Measurements from ENCODE around the gene GPR12.

Gene GPR12

DNA sequence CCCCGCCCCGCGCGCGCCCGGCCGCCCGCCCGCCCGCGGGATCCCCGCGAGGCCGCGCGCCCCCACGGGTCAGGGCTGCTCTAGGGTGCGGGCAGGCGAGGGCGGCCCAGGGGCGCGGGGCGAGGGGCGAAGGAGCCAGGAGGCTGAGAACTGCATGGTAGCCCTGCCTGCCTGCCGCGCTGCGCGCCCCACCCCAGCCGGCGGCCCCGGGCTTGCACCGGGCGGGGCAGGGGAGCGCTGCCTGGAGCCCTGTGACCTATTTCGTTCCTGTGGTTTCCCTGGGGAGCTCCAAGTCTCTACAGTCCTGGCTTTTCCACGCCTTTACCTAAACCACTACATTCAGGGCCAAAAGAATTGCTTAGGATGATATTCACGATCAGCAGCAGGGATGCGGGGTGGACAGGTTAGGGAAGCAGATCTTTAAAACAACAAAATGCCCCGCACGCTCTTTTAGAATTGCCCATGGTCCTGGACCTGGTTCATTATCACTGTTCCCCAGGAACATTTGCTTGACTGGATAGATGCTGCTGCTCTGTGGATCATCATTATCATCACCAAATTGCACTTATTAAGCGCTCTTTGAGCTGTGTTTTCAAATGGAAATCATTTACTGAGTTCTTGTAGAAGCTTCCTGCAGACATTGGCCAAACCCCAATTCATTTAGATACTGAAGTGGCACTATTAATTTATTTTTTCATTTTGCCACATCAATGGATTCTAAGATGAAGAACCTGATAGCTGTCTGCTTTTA, 421 bp upstream of the GPR12 start:
- 12% methylated on average over 23 of the region's 41 CpGs for WGBS (ENCODE audit: insufficient coverage)
- ChIA-PET CTCF (no interaction called here), POLR2A (interaction anchor here (1.0 kb wide), 1 partner anchor 40 kb away, joined by 3 read pairs; no protein-coding TSS in a partner anchor)
- no peaks in the 10 kb centered on the region for H3K36me3 ChIP-seq (ENCODE audit: control insufficient read depth in 4 of 4, insufficient read depth in 4 of 4, low read length in 3 of 4)
- peak overlapping the region; percentile 34 to 72 (median 51) for H3K4me3 ChIP-seq (ENCODE audit: control insufficient read depth in 1 of 7, extremely low read depth in 1 of 7, insufficient read depth in 4 of 7, low read depth in 2 of 7, low read length in 6 of 7)
- H3K4me1 ChIP-seq (ENCODE audit: control extremely low read depth in 1 of 4, control insufficient read depth in 4 of 4, insufficient read depth in 4 of 4, low read length in 3 of 4) = peaks cover 0 to 25% (median 17%) of the 10 kb centered on the region in 4 experiments
- H3K27ac ChIP-seq (ENCODE audit: insufficient read depth in 1 of 2, low read depth in 1 of 2, low read length in 2 of 2, poor library complexity in 1 of 2, severe bottlenecking in 2 of 2) = no peak overlapping the region
- DNase-seq = peak in 2 of 3 donors; percentile 16 to 37
- H3K27me3 ChIP-seq (replicated peaks in 2 of 5; ENCODE audit: control insufficient read depth in 4 of 5, insufficient read depth in 5 of 5, low read length in 4 of 5) = peaks cover 10 to 61% (median 14%) of the 10 kb centered on the region in 5 experiments
- no peaks in the 10 kb centered on the region for H3K9me3 ChIP-seq (ENCODE audit: control extremely low read depth in 1 of 5, control insufficient read depth in 4 of 5, insufficient read depth in 2 of 5, low read depth in 1 of 5, low read length in 4 of 5)

DNA sequence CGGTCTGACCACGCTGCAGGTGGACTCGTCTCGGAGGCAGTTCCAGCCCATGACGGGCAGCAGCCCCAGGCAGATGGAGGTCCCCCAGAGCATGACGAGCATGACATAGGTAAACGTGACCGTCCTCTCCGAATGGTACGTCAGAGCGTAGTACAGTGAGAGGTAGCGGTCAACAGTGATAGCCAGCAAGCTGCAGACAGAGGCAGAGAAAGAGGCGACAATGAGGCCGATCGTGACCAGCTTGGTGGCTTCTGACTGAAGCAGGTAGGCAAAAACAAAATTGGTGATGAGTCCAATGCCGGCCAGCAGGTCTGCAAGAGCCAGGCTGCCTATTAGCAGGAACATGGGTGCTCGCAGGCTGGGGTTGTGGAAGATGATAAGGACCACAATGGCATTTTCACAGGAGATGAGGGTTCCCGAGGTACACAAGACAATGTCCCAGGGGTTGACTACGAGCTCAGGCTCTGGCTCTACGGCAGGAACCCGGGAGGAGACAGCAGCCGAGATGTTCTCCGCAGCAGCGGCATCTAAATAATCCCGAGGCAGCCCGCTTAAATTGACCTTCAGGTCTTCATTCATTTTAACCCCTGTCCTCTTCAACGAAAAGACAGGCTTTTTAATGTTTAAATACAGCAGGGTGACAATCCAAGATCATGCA, 1.2 kb downstream of the GPR12 start:
- H3K27ac ChIP-seq (ENCODE audit: insufficient read depth in 1 of 2, low read depth in 1 of 2, low read length in 2 of 2, poor library complexity in 1 of 2, severe bottlenecking in 2 of 2) = no peak overlapping the region
- peaks cover 0 to 25% (median 17%) of the 10 kb centered on the region in 4 experiments for H3K4me1 ChIP-seq (ENCODE audit: control extremely low read depth in 1 of 4, control insufficient read depth in 4 of 4, insufficient read depth in 4 of 4, low read length in 3 of 4)
- H3K9me3 ChIP-seq (ENCODE audit: control extremely low read depth in 1 of 5, control insufficient read depth in 4 of 5, insufficient read depth in 2 of 5, low read depth in 1 of 5, low read length in 4 of 5) = no peaks in the 10 kb centered on the region
- CTCF ChIA-PET = interaction anchor here (1.2 kb wide), 2 partner anchors 14 to 24 kb away, joined by 3 read pairs; no protein-coding TSS in a partner anchor
- H3K27me3 ChIP-seq (replicated peaks in 2 of 5; ENCODE audit: control insufficient read depth in 4 of 5, insufficient read depth in 5 of 5, low read length in 4 of 5) = peaks cover 10 to 53% (median 14%) of the 10 kb centered on the region in 5 experiments
- no peaks in the 10 kb centered on the region for H3K36me3 ChIP-seq (ENCODE audit: control insufficient read depth in 4 of 4, insufficient read depth in 4 of 4, low read length in 3 of 4)
- POLR2A ChIA-PET = no interaction called here
- 73% methylated on average over 22 of the region's 27 CpGs for WGBS (ENCODE audit: insufficient coverage)
- peak overlapping the region in 5 of 7 experiments; percentile 58 to 77 (median 67) for H3K4me3 ChIP-seq (ENCODE audit: control insufficient read depth in 1 of 7, extremely low read depth in 1 of 7, insufficient read depth in 4 of 7, low read depth in 2 of 7, low read length in 6 of 7)
- DNase-seq = no peak

DNA sequence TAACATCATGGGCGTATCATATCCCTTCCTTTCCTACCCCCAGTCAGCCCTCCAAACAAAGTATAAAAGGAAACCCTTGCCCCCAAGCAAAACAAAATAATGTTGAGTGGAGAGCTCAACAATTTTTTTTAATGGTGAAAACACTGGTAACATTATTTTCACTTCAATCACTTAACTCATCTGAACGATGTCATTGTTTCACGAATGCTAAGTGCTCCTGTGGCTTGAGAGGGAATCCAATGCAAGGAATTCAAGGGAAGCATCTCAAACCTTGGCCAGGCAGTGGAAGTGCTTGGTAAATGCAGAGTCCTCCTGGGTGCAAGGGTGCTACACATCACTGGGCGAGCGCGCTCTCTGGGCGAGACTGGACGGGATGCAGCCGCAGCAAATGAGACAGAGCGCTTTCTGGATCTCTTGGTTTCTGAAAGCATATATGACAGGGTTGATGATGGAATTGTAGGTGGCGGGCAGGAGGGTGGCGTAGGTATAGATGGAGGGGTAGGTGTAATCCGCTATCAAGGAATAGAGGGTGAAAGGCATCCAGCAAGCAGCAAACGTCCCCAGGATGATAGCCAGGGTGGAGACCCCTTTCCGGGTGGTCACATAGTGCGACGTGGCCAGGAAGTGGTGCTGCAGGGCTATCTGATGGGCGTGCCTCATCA, 2.0 kb downstream of the GPR12 start:
- peaks cover 10 to 53% (median 14%) of the 10 kb centered on the region in 5 experiments for H3K27me3 ChIP-seq (replicated peaks in 2 of 5; ENCODE audit: control insufficient read depth in 4 of 5, insufficient read depth in 5 of 5, low read length in 4 of 5)
- H3K36me3 ChIP-seq (ENCODE audit: control insufficient read depth in 4 of 4, insufficient read depth in 4 of 4, low read length in 3 of 4) = no peaks in the 10 kb centered on the region
- H3K4me1 ChIP-seq (ENCODE audit: control extremely low read depth in 1 of 4, control insufficient read depth in 4 of 4, insufficient read depth in 4 of 4, low read length in 3 of 4) = peaks cover 0 to 25% (median 17%) of the 10 kb centered on the region in 4 experiments
- no peak overlapping the region for H3K27ac ChIP-seq (ENCODE audit: insufficient read depth in 1 of 2, low read depth in 1 of 2, low read length in 2 of 2, poor library complexity in 1 of 2, severe bottlenecking in 2 of 2)
- no peak for DNase-seq
- 89% methylated on average over 15 of the region's 18 CpGs for WGBS (ENCODE audit: insufficient coverage)
- H3K4me3 ChIP-seq (ENCODE audit: control insufficient read depth in 1 of 7, extremely low read depth in 1 of 7, insufficient read depth in 4 of 7, low read depth in 2 of 7, low read length in 6 of 7) = no peak overlapping the region
- H3K9me3 ChIP-seq (ENCODE audit: control extremely low read depth in 1 of 5, control insufficient read depth in 4 of 5, insufficient read depth in 2 of 5, low read depth in 1 of 5, low read length in 4 of 5) = no peaks in the 10 kb centered on the region
- CTCF ChIA-PET = interaction anchor here (1.0 to 1.2 kb wide), 3 partner anchors 13 to 39 kb away, joined by 3 read pairs; no protein-coding TSS in a partner anchor
- POLR2A ChIA-PET = no interaction called here

DNA sequence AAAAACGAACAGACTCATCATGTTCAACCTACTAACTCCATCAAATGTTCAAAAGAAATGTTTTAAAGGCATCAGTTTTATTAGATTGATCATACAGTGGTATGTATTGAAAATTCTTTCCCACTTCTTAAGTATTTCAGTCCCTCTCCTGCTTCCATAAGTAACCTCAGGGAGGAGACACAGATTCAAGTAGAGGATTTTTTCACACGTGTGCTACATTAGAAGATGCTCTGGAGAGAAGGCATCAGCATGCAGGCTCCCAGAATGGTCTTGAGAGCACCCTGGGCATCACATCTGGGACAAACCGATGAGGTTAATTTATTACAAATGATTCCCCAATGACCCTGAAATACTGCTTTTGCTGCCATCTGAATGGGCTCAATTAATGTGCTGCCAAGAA, 3.6 kb downstream of the GPR12 start:
- 72% methylated on average over 2 of the region's 3 CpGs for WGBS (ENCODE audit: insufficient coverage)

DNA sequence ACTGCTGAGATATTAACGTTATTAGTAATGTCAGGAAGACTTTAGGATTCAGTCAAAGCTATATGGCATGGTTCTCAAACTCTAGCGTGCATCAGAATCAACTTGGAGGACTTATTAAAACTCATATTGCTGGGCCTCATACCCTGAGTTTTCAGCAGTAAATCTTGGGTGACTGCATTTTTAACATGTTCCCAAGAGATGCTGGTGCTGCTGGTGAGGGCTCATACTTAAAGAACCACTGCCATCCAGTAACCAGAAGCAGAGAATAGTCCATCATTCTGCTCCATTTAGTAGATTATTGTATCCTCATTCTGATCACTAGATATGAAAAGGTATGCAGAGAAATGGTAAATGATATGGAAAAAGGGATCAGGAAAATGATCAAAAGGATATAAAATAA, 7.9 kb downstream of the GPR12 start:
- Histone ChIP-seq H3K36me3 (ENCODE audit: control insufficient read depth in 4 of 4, insufficient read depth in 4 of 4, low read length in 3 of 4) (no peaks in the 10 kb centered on the region), H3K9me3 (ENCODE audit: control extremely low read depth in 1 of 5, control insufficient read depth in 4 of 5, insufficient read depth in 2 of 5, low read depth in 1 of 5, low read length in 4 of 5) (no peaks in the 10 kb centered on the region), H3K4me3 (ENCODE audit: control insufficient read depth in 1 of 7, extremely low read depth in 1 of 7, insufficient read depth in 4 of 7, low read depth in 2 of 7, low read length in 6 of 7) (no peak overlapping the region), H3K27me3 (replicated peaks in 2 of 5; ENCODE audit: control insufficient read depth in 4 of 5, insufficient read depth in 5 of 5, low read length in 4 of 5) (peaks cover 0 to 10% (median 0%) of the 10 kb centered on the region in 5 experiments), H3K27ac (ENCODE audit: insufficient read depth in 1 of 2, low read depth in 1 of 2, low read length in 2 of 2, poor library complexity in 1 of 2, severe bottlenecking in 2 of 2) (no peak overlapping the region), H3K4me1 (ENCODE audit: control extremely low read depth in 1 of 4, control insufficient read depth in 4 of 4, insufficient read depth in 4 of 4, low read length in 3 of 4) (no peaks in the 10 kb centered on the region)
- ChIA-PET POLR2A (no interaction called here), CTCF (no interaction called here)
- no peak for DNase-seq
- WGBS (ENCODE audit: insufficient coverage) = 100% methylated on average over 2 of the region's 2 CpGs

More for the DNA sequence above, 3.6 kb downstream of the GPR12 start:
- Histone ChIP-seq H3K36me3 (ENCODE audit: control insufficient read depth in 4 of 4, insufficient read depth in 4 of 4, low read length in 3 of 4) (no peaks in the 10 kb centered on the region), H3K27me3 (replicated peaks in 2 of 5; ENCODE audit: control insufficient read depth in 4 of 5, insufficient read depth in 5 of 5, low read length in 4 of 5) (peaks cover 9 to 41% (median 14%) of the 10 kb centered on the region in 5 experiments), H3K4me1 (ENCODE audit: control extremely low read depth in 1 of 4, control insufficient read depth in 4 of 4, insufficient read depth in 4 of 4, low read length in 3 of 4) (peaks cover 0 to 20% (median 11%) of the 10 kb centered on the region in 4 experiments), H3K9me3 (ENCODE audit: control extremely low read depth in 1 of 5, control insufficient read depth in 4 of 5, insufficient read depth in 2 of 5, low read depth in 1 of 5, low read length in 4 of 5) (no peaks in the 10 kb centered on the region), H3K27ac (ENCODE audit: insufficient read depth in 1 of 2, low read depth in 1 of 2, low read length in 2 of 2, poor library complexity in 1 of 2, severe bottlenecking in 2 of 2) (no peak overlapping the region), H3K4me3 (ENCODE audit: control insufficient read depth in 1 of 7, extremely low read depth in 1 of 7, insufficient read depth in 4 of 7, low read depth in 2 of 7, low read length in 6 of 7) (no peak overlapping the region)
- ChIA-PET CTCF (no interaction called here), POLR2A (no interaction called here)
- no peak for DNase-seq

DNA sequence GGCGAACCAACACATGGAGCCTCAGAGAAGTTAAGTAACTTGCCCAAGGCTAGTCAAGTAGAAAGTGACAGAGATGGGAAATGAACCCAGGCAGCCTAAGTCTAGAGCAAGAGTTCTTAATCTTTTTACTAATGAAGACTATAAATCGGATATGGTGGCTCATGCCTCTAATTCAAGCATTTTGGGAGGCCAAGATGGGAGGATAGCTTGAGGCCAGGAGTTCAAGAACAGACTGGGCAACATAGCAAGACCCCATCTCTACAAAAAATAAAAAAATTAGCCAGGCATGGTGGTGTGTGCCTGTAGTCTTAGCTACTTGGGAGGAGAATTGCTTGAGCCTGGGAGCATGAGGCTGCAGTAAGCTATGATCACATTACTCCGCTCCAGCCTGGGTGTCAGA, 10.7 kb downstream of the GPR12 start:
- H3K27ac ChIP-seq (ENCODE audit: insufficient read depth in 1 of 2, low read depth in 1 of 2, low read length in 2 of 2, poor library complexity in 1 of 2, severe bottlenecking in 2 of 2) = no peak overlapping the region
- no peaks in the 10 kb centered on the region for H3K36me3 ChIP-seq (ENCODE audit: control insufficient read depth in 4 of 4, insufficient read depth in 4 of 4, low read length in 3 of 4)
- H3K4me3 ChIP-seq (ENCODE audit: control insufficient read depth in 1 of 7, extremely low read depth in 1 of 7, insufficient read depth in 4 of 7, low read depth in 2 of 7, low read length in 6 of 7) = no peak overlapping the region
- DNase-seq = no peak
- CTCF ChIA-PET = interaction anchor here (1.9 kb wide), 1 partner anchor 13 kb away, joined by 4 read pairs; no protein-coding TSS in a partner anchor
- peaks cover 0 to 7% (median 2%) of the 10 kb centered on the region in 5 experiments for H3K27me3 ChIP-seq (replicated peaks in 2 of 5; ENCODE audit: control insufficient read depth in 4 of 5, insufficient read depth in 5 of 5, low read length in 4 of 5)
- H3K4me1 ChIP-seq (ENCODE audit: control extremely low read depth in 1 of 4, control insufficient read depth in 4 of 4, insufficient read depth in 4 of 4, low read length in 3 of 4) = no peaks in the 10 kb centered on the region
- POLR2A ChIA-PET = no interaction called here
- whole genome bisulfite sequencing (ENCODE audit: insufficient coverage) = 100% methylated on average over 2 of the region's 3 CpGs
- no peaks in the 10 kb centered on the region for H3K9me3 ChIP-seq (ENCODE audit: control extremely low read depth in 1 of 5, control insufficient read depth in 4 of 5, insufficient read depth in 2 of 5, low read depth in 1 of 5, low read length in 4 of 5)
